ENCODE results near the gene PROSER2. TPM values are rescaled to one million over a fixed set of nuclear protein-coding genes. Genes with fewer than 3 reads are reported as not detected.

The PROSER2 gene
- total and polyA plus RNA-seq, 2 of the 13 experiments (the other 11 are each of a cell fraction or from before 2014, with no cell fraction given): 6.9 to 7.7 TPM

- no peak for TF ChIP-seq ZNF703 (CRISPR knock-in tag; IDR thresholded peaks at IDR 0.05; ENCODE audit: borderline replicate concordance)
- TF ChIP-seq, protein P1, sequence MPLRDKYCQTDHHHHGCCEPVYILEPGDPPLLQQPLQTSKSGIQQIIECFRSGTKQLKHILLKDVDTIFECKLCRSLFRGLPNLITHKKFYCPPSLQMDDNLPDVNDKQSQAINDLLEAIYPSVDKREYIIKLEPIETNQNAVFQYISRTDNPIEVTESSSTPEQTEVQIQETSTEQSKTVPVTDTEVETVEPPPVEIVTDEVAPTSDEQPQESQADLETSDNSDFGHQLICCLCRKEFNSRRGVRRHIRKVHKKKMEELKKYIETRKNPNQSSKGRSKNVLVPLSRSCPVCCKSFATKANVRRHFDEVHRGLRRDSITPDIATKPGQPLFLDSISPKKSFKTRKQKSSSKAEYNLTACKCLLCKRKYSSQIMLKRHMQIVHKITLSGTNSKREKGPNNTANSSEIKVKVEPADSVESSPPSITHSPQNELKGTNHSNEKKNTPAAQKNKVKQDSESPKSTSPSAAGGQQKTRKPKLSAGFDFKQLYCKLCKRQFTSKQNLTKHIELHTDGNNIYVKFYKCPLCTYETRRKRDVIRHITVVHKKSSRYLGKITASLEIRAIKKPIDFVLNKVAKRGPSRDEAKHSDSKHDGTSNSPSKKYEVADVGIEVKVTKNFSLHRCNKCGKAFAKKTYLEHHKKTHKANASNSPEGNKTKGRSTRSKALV (CRISPR knock-in tag; IDR thresholded peaks at IDR 0.05): no peak
- TF ChIP-seq U2AF1 (optimal IDR thresholded peaks at IDR 0.05; ENCODE audit: low read depth, low read length): no peak
- TF ChIP-seq TERF1 (CRISPR knock-in tag; IDR thresholded peaks at IDR 0.05): no peak
- no peak for TF ChIP-seq KLF15 (CRISPR knock-in tag; IDR thresholded peaks at IDR 0.05; ENCODE audit: borderline replicate concordance)
These were observed 23.4 kb upstream of the PROSER2 start (continued) for GRCh38 chr10:11799736-11800080.

DNA sequence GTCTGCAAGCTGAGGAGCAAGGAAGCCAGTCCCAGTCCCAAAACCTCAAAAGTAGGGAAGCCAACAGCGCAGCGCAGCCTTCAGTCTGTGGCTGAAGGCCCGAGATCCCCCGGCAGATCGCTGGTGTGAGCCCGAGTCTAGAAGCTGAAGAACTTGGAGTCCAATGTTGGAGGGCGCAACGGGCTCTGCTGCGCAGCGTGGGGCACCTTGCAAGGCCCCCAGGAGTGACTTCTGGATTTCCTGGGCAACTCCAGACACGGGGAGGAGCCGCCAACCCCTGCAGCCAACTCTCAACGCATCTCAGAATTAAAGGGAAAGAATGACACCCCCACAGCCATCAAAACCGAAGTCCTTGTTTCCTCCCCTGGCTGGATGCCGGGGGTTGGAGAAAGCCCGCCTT lies 18.8 kb upstream of the PROSER2 start:
- CTCF ChIA-PET (ENCODE audit: low intra/inter-chr PET ratio, low total read pairs): no interaction called here
- peaks cover 2 to 19% of the 10 kb centered on the region in 2 experiments; a peak in 3 of 5 replicates for H3K27me3 ChIP-seq (ENCODE audit: control insufficient read depth in 1 of 2, insufficient read depth in 2 of 2, low read length in 2 of 2)
- in situ Hi-C loops (cut with HindIII; ENCODE audit: extremely low pct_ligation_motif_present, low pct_unique_long_range_greater_than_20kb) (no loop called here), intact Hi-C loops (cut with micrococcal nuclease; ENCODE audit: unreplicated experiment) (no loop called here)
- peaks cover 15% of the 10 kb centered on the region for H3K4me1 ChIP-seq (ENCODE audit: insufficient read depth, low read length)
- no peak overlapping the region for H3K27ac ChIP-seq (ENCODE audit: extremely low read length, insufficient read depth, low read length)
- no peak overlapping the region for H3K9ac ChIP-seq (ENCODE audit: insufficient read depth, low read depth, low read length)
- DNase-seq (ENCODE audit: low spot score) (no peak), ATAC-seq (no peak), FAIRE-seq (no peak)
- H2AFZ ChIP-seq (ENCODE audit: low read length): no peak overlapping the region
- no peaks in the 10 kb centered on the region for H4K20me1 ChIP-seq (ENCODE audit: insufficient read depth, low read length)
- no TSS peak for BruUV-seq (replicated peaks)
- H3K9me3 ChIP-seq (ENCODE audit: low read length): no peaks in the 10 kb centered on the region
- no peak overlapping the region for H3K4me3 ChIP-seq (replicated peaks in 1 of 3; ENCODE audit: insufficient read depth in 1 of 3, low read depth in 2 of 3, low read length in 3 of 3)
- POLR2A ChIA-PET: no interaction called here
- 60% methylated on average over 4 of the region's 16 CpGs for WGBS (ENCODE audit: low lambda C conversion rate)
- H3K36me3 ChIP-seq (replicated peaks in 1 of 2; ENCODE audit: control insufficient read depth in 1 of 2, insufficient read depth in 2 of 2, low read length in 2 of 2): no peaks in the 10 kb centered on the region
- no peaks in the 10 kb centered on the region for H3K79me2 ChIP-seq (ENCODE audit: insufficient read depth, low read length)
- no peak overlapping the region for H3K4me2 ChIP-seq (ENCODE audit: low read depth, low read length)
- TF ChIP-seq STAT5B (CRISPR knock-in tag; IDR thresholded peaks at IDR 0.05) (no peak), RCOR2 (CRISPR knock-in tag; IDR thresholded peaks at IDR 0.05) (no peak), ZNF143 (CRISPR knock-in tag; IDR thresholded peaks at IDR 0.05) (no peak), ZNF720 (CRISPR knock-in tag; IDR thresholded peaks at IDR 0.05) (no peak), SNAPC2 (CRISPR knock-in tag; IDR thresholded peaks at IDR 0.05) (no peak), HNRNPK (IDR thresholded peaks at IDR 0.05; ENCODE audit: low read depth, low read length, poor library complexity, severe bottlenecking) (no peak), DPF2 (CRISPR knock-in tag; IDR thresholded peaks at IDR 0.05; ENCODE audit: borderline replicate concordance, low read depth) (no peak), ZNF75D (CRISPR knock-in tag; IDR thresholded peaks at IDR 0.05; ENCODE audit: borderline replicate concordance) (no peak), TERF1 (CRISPR knock-in tag; IDR thresholded peaks at IDR 0.05) (no peak), HNF4G (IDR thresholded peaks at IDR 0.05; ENCODE audit: borderline replicate concordance, low read depth, low read length) (no peak), HNF4G (CRISPR knock-in tag; IDR thresholded peaks at IDR 0.05; ENCODE audit: borderline replicate concordance, low read depth) (no peak), KLF6 (CRISPR knock-in tag; IDR thresholded peaks at IDR 0.05) (no peak), ZNF557 (CRISPR knock-in tag; IDR thresholded peaks at IDR 0.05) (no peak), CEBPG (CRISPR knock-in tag; IDR thresholded peaks at IDR 0.05) (no peak)
- TF ChIP-seq, protein P2, sequence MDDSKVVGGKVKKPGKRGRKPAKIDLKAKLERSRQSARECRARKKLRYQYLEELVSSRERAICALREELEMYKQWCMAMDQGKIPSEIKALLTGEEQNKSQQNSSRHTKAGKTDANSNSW (CRISPR knock-in tag; IDR thresholded peaks at IDR 0.05; ENCODE audit: borderline replicate concordance): no peak
- TF ChIP-seq, protein P3, sequence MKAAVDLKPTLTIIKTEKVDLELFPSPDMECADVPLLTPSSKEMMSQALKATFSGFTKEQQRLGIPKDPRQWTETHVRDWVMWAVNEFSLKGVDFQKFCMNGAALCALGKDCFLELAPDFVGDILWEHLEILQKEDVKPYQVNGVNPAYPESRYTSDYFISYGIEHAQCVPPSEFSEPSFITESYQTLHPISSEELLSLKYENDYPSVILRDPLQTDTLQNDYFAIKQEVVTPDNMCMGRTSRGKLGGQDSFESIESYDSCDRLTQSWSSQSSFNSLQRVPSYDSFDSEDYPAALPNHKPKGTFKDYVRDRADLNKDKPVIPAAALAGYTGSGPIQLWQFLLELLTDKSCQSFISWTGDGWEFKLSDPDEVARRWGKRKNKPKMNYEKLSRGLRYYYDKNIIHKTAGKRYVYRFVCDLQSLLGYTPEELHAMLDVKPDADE (CRISPR knock-in tag; IDR thresholded peaks at IDR 0.05): no peak

All from HepG2 (cell line).